HCT116 (cell line): ENCODE results near the gene NAPSA. TPM values are rescaled to one million over a fixed set of nuclear protein-coding genes. Genes with fewer than 3 reads are reported as not detected.

ENCODE experiments used
- ATAC-seq: fragments of 200-7000 bp; cut with Tn5 transposase; 2 replicates; pipeline ENCODE4 v1.9.1; 2020; ENCODE audit warnings: mild to moderate bottlenecking, moderate library complexity
- BruUV-seq: library from RNA; stranded (reverse); fragments of 400-500 nt; replicated peaks from 2 replicates; lab custom pipeline; 2021; lab: Mats Ljungman, UMichigan
- CTCF ChIA-PET: fragments of 300-600 bp; sonication (Branson Sonifier 250); formaldehyde crosslinking; loops from one replicate; lab custom pipeline; 2021; ENCODE audit warnings: antibody characterized with exemption; lab: Charles Lee
- POLR2A ChIA-PET: fragments of 300-600, 350-600 bp; sonication (Branson Sonifier 250); formaldehyde crosslinking; loops from one replicate; lab custom pipeline; 2021; ENCODE audit warnings: antibody characterized with exemption; lab: Charles Lee
- RAD21 ChIA-PET, 2 experiments: fragments of 300-600 bp; sonication (Branson Sonifier 250); formaldehyde crosslinking; loops; one replicate each; lab custom pipeline; 2023; ENCODE audit warnings: low total read pairs in 2 of 2; ENCODE audit not compliant: uncharacterized antibody in 2 of 2, unreplicated experiment in 2 of 2, low non-redundant PET in 1 of 2; lab: Charles Lee
- DNase-seq: peaks from one replicate; pipeline ENCODE4 v3.0.0-alpha.2; 2010; ENCODE audit warnings: low read depth, low spot score
- H2AFZ ChIP-seq: fragments of 200-600 bp; shearing (Covaris generic), sonication (generic); 2 replicates; pipeline ENCODE4 v1.6.1; 2017; ENCODE audit warnings: low read depth, mixed run types, mixed read lengths, antibody characterized with exemption, low read length; ENCODE audit not compliant: poor library complexity, severe bottlenecking
- H3K27ac ChIP-seq: 2 replicates; pipeline ENCODE4 v1.5.1; 2012; ENCODE audit warnings: low read depth, low read length
- H3K27me3 ChIP-seq: fragments of 200-600 bp; sonication (generic); 2 replicates; pipeline ENCODE4 v1.6.1; 2016; ENCODE audit warnings: mixed run types, low read length, mixed read lengths; ENCODE audit not compliant: insufficient read depth
- H3K36me3 ChIP-seq, 2 experiments: fragments of 200-500 bp in 1 of 2; fragments of 200-600 bp in 1 of 2; sonication (Bioruptor generic) in 1 of 2; sonication (generic) in 1 of 2; 2 replicates each; pipeline versions ENCODE4 v1.5.1 to v1.6.1; 2014 to 2016; ENCODE audit warnings: low read length in 2 of 2, inconsistent platforms in 1 of 2, mixed read lengths in 1 of 2, mixed run types in 1 of 2; ENCODE audit not compliant: insufficient read depth in 2 of 2, control insufficient read depth in 1 of 2
- H3K4me1 ChIP-seq, 2 experiments: fragments of 200-600 bp in 1 of 2; sonication (generic) in 1 of 2; 2 replicates each; pipeline versions ENCODE4 v1.5.1 to v1.6.1; 2012 to 2017; ENCODE audit warnings: low read length in 2 of 2, inconsistent platforms in 1 of 2, mild to moderate bottlenecking in 1 of 2, mixed read lengths in 1 of 2, mixed run types in 1 of 2, moderate library complexity in 1 of 2; ENCODE audit not compliant: insufficient read depth in 2 of 2, control insufficient read depth in 1 of 2
- H3K4me2 ChIP-seq: fragments of 200-600 bp; sonication (generic); 2 replicates; pipeline ENCODE4 v1.6.1; 2017; ENCODE audit warnings: mixed run types, low read length, mixed read lengths
- H3K4me3 ChIP-seq, 2 experiments: fragments of 200-600 bp in 1 of 2; sonication (generic) in 1 of 2; replicated peaks in 1 of 2; 2 replicates each; pipeline ENCODE4 v1.5.1; 2011 to 2016; ENCODE audit warnings: low read length in 2 of 2, control low read depth in 1 of 2, low read depth in 1 of 2, mild to moderate bottlenecking in 1 of 2, mixed read lengths in 1 of 2, mixed run types in 1 of 2
- H3K79me2 ChIP-seq: fragments of 200-600 bp; sonication (generic); 2 replicates; pipeline ENCODE4 v1.6.1; 2017; ENCODE audit warnings: mild to moderate bottlenecking, mixed run types, low read length, moderate library complexity, mixed read lengths; ENCODE audit not compliant: insufficient read depth
- H3K9ac ChIP-seq: fragments of 200-600 bp; sonication (generic); 2 replicates; pipeline ENCODE4 v1.6.1; 2016; ENCODE audit warnings: low read length, mixed read lengths
- H3K9me2 ChIP-seq: fragments of 200-600 bp; sonication (generic), shearing (Covaris generic); 2 replicates; pipeline ENCODE4 v1.6.1; 2017; ENCODE audit warnings: mixed run types, mild to moderate bottlenecking, moderate library complexity; ENCODE audit not compliant: insufficient read depth
- H3K9me3 ChIP-seq, 2 experiments: fragments of 200-500 bp in 1 of 2; fragments of 200-600 bp in 1 of 2; sonication (Bioruptor generic) in 1 of 2; sonication (generic) in 1 of 2; 2 replicates each; pipeline ENCODE4 v1.6.1; 2014 to 2017; ENCODE audit warnings: low read length in 2 of 2, mixed read lengths in 2 of 2, inconsistent platforms in 1 of 2, low read depth in 1 of 2, mild to moderate bottlenecking in 1 of 2, mixed run types in 1 of 2, moderate library complexity in 1 of 2; ENCODE audit not compliant: control insufficient read depth in 1 of 2, insufficient read depth in 1 of 2
- H4K20me1 ChIP-seq: fragments of 200-600 bp; sonication (generic), shearing (Covaris generic); 2 replicates; pipeline ENCODE4 v1.6.1; 2017; ENCODE audit warnings: mixed run types, mild to moderate bottlenecking, moderate library complexity; ENCODE audit not compliant: insufficient read depth
- CBX3 ChIP-seq: IDR thresholded peaks from 2 replicates; pipeline ENCODE4 v1.6.1; 2012; ENCODE audit warnings: low read depth
- EZH2phosphoT487 ChIP-seq: fragments of 200-600 bp; IDR thresholded peaks from 2 replicates; pipeline ENCODE4 v1.6.1; 2018; ENCODE audit warnings: antibody characterized with exemption, borderline replicate concordance
- FOSL1 ChIP-seq: IDR thresholded peaks from 2 replicates; pipeline ENCODE4 v1.6.1; 2012; ENCODE audit warnings: low read depth
- POLR2AphosphoS5 ChIP-seq: IDR thresholded peaks from 2 replicates; pipeline ENCODE4 v1.6.1; 2011; ENCODE audit warnings: mild to moderate bottlenecking, low read depth, low read length, moderate library complexity
- RAD21 ChIP-seq: IDR thresholded peaks from 2 replicates; pipeline ENCODE4 v1.6.1; 2012; ENCODE audit warnings: low read depth, mild to moderate bottlenecking
- SIN3A ChIP-seq: IDR thresholded peaks from 2 replicates; pipeline ENCODE4 v1.6.1; 2012; ENCODE audit warnings: low read depth
- TCF7L2 ChIP-seq: IDR thresholded peaks from 2 replicates; pipeline ENCODE4 v1.7.0; 2011; ENCODE audit warnings: borderline replicate concordance, inconsistent platforms; ENCODE audit not compliant: insufficient read depth, insufficient read length; ENCODE audit errors: extremely low read depth
- ZFX ChIP-seq: fragments of 450-650 bp; IDR thresholded peaks from 2 replicates; pipeline ENCODE4 v1.6.1; 2017
- ZNF274 ChIP-seq: fragments of 200-500 bp; sonication (Bioruptor generic); IDR thresholded peaks from 2 replicates; pipeline ENCODE4 v1.6.1; 2014; ENCODE audit warnings: mild to moderate bottlenecking, low read depth, low read length, inconsistent platforms
- intact Hi-C: fragments of 100-400 bp; cut with micrococcal nuclease; formaldehyde crosslinking; loops from 2 replicates; pipeline ENCODE4 v1.10.0; 2022
- total RNA-seq: library from RNA; stranded (reverse); gene quantifications from one replicate; pipeline ENCODE4 v1.2.1, GENCODE V29; 2021; ENCODE audit not compliant: unreplicated experiment
- TF ChIP-seq, protein P1 (sequence below): IDR thresholded peaks from 2 replicates; pipeline ENCODE4 v1.6.1; 2012
- TF ChIP-seq, protein P2 (sequence below), 3 experiments: fragments of 200-600 bp in 1 of 3; sonication (generic) in 1 of 3; IDR thresholded peaks in 2 of 3; conservative IDR thresholded peaks in 1 of 3; 2 replicates each; pipeline ENCODE4 v1.5.1; 2012 to 2017; ENCODE audit warnings: low read depth in 2 of 3, low read length in 2 of 3, antibody characterized with exemption in 1 of 3, borderline replicate concordance in 1 of 3, control low read depth in 1 of 3, mild to moderate bottlenecking in 1 of 3, mixed read lengths in 1 of 3, mixed run types in 1 of 3, moderate library complexity in 1 of 3; ENCODE audit not compliant: insufficient read depth in 1 of 3

Gene NAPSA
- total RNA-seq, 1 experiment from 2014 or later: 4.4 TPM

DNA sequence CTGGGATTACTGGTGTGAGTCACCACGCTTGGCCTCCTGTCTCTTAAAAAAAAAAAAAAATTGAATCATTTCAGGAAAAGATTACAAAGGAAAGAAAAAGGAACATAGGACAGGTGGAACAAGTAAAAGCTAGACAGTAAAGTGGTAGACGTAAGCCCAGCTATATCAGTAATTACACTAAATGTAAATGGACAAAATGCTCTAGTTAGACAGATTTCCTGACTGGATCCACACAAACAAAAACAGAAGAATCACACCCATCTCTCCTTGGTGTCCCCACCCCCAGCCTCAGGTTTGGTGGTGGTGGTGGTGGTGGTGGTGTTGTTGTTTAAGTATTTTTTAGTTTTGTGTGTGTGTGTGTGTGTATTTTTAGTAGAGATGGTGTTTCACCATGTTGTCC is 47.0 kb upstream of the NAPSA start:
- no peak for ATAC-seq
- DNase-seq: no peak
- Histone ChIP-seq H3K9me3 (no peaks in the 10 kb centered on the region), H3K36me3 (peaks cover 8 to 17% of the 10 kb centered on the region in 2 experiments), H3K4me3 (no peak overlapping the region), H3K9me2 (no peaks in the 10 kb centered on the region), H4K20me1 (no peaks in the 10 kb centered on the region), H2AFZ (no peak overlapping the region), H3K79me2 (no peaks in the 10 kb centered on the region), H3K4me1 (no peaks in the 10 kb centered on the region), H3K27me3 (no peaks in the 10 kb centered on the region), H3K27ac (no peak overlapping the region), H3K9ac (no peak overlapping the region), H3K4me2 (no peak overlapping the region)
- no TSS peak for BruUV-seq
- no peak for TF ChIP-seq TCF7L2
- TF ChIP-seq, protein P1, sequence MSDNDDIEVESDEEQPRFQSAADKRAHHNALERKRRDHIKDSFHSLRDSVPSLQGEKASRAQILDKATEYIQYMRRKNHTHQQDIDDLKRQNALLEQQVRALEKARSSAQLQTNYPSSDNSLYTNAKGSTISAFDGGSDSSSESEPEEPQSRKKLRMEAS: no peak
- no peak for TF ChIP-seq POLR2AphosphoS5
- no peak for TF ChIP-seq ZNF274
- no peak for TF ChIP-seq RAD21
- TF ChIP-seq SIN3A: no peak
- TF ChIP-seq, protein P2, sequence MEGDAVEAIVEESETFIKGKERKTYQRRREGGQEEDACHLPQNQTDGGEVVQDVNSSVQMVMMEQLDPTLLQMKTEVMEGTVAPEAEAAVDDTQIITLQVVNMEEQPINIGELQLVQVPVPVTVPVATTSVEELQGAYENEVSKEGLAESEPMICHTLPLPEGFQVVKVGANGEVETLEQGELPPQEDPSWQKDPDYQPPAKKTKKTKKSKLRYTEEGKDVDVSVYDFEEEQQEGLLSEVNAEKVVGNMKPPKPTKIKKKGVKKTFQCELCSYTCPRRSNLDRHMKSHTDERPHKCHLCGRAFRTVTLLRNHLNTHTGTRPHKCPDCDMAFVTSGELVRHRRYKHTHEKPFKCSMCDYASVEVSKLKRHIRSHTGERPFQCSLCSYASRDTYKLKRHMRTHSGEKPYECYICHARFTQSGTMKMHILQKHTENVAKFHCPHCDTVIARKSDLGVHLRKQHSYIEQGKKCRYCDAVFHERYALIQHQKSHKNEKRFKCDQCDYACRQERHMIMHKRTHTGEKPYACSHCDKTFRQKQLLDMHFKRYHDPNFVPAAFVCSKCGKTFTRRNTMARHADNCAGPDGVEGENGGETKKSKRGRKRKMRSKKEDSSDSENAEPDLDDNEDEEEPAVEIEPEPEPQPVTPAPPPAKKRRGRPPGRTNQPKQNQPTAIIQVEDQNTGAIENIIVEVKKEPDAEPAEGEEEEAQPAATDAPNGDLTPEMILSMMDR (IDR thresholded peaks at IDR 0.05 in 2 of 3, conservative IDR thresholded peaks at IDR 0.05 in 1 of 3; ENCODE audit: borderline replicate concordance in 1 of 3, insufficient read depth in 1 of 3, low read depth in 2 of 3, low read length in 2 of 3): no peak
- no peak for TF ChIP-seq CBX3
- intact Hi-C loops: no loop called here
- ChIA-PET CTCF (no interaction called here), RAD21 (no interaction called here), POLR2A (no interaction called here)

DNA sequence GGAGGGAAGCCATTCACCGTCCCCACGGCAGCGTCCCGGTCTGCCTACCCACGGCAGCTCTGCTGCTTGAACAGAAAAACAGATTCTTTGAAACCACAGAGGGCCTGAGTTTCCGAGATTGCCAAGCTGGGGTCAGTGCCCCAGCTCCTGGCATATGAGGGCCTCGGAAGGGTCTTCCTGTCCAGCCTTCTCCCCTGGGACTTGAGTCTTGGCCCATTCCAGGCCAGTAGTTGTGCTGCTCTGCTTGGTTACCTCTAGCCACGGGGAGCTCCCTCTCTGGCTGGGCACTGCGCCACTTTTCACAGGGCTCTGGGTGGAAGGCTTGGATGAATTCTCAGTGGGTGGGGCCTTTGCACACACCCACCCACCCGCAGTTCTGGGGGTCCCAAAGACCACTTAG is 44.7 kb upstream of the NAPSA start:
- Histone ChIP-seq H3K4me1 (no peaks in the 10 kb centered on the region), H2AFZ (no peak overlapping the region), H3K36me3 (peaks cover 13 to 31% of the 10 kb centered on the region in 2 experiments), H4K20me1 (no peaks in the 10 kb centered on the region), H3K4me3 (no peak overlapping the region), H3K9me3 (no peaks in the 10 kb centered on the region), H3K9me2 (no peaks in the 10 kb centered on the region), H3K9ac (no peak overlapping the region), H3K27ac (no peak overlapping the region), H3K4me2 (no peak overlapping the region), H3K79me2 (no peaks in the 10 kb centered on the region), H3K27me3 (no peaks in the 10 kb centered on the region)
- TF ChIP-seq EZH2phosphoT487 (no peak), FOSL1 (no peak), ZFX (no peak)
- DNase-seq (no peak), ATAC-seq (no peak)
- ChIA-PET POLR2A (no interaction called here), CTCF (no interaction called here), RAD21 (no interaction called here)
- BruUV-seq: TSS peak; percentile 28
- intact Hi-C loops: no loop called here
